C4-2B (cell line): ENCODE data around the gene NEUROD6.

Experiments used
- CTCF ChIP-seq: fragments of 450-650 bp; conservative IDR thresholded peaks from 2 replicates; pipeline ENCODE4 v1.5.1; 2017; ENCODE audit warnings: mild to moderate bottlenecking
- ZFX ChIP-seq: fragments of 450-650 bp; IDR thresholded peaks from 2 replicates; pipeline ENCODE4 v1.6.1; 2017

- no peak for TF ChIP-seq CTCF
- no peak for TF ChIP-seq ZFX
Measured at GRCh38 chr7:31308652-31309051, 31.9 kb downstream of the NEUROD6 start.
